ENCODE results near the gene B3GNT9.
A peak's percentile ranks its signal among the peaks of the same experiment; 100 is the strongest.

Gene B3GNT9

GRCh38 chr16:67180166-67180565 is 29.4 kb upstream of the B3GNT9 start:
- no peak for TF ChIP-seq CTCF (IDR thresholded peaks at IDR 0.05; ENCODE audit: insufficient read depth, low read length, missing control alignments)
- CTCF ChIA-PET: no interaction called here
- H3K4me3 ChIP-seq (ENCODE audit: low read depth, low read length): no peak overlapping the region
- no peak for DNase-seq (ENCODE audit: low read depth, low spot score)
- POLR2A ChIA-PET: interaction anchor here (0.6 kb wide), 1 partner anchor 237 kb away, joined by 3 read pairs; no protein-coding TSS in a partner anchor

DNA sequence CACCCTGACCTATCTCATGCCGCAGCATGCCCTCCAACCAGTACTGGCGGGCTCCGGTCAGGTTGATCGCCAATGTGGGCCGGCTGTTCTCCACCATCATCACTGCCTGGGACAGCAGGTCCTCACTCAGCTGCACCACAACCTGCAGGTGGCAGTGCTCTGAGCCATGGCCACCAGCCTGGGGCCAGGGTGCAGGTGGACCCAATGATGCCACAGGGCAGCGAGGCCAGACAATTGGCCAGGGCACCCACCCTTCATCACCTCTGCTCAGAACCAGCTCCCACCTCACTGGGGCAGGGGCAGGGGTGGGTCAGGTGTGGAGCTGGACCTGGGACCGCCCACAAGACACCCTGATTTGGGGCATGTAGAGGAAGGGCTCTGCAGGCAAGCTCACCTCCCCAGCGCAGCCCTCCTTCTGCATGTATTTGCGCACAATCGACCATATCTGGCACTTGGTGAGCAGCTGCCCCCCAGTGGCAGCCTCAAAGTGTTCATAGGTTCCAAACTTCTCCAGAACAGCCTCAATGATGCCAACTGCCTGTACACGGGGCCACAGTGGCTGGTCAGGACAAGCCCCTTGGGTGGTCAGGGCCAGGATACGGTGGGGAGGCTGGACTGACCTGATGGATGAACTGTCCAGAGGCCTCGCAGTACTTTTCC is 28.8 kb upstream of the B3GNT9 start:
- H3K4me3 ChIP-seq (ENCODE audit: low read depth, low read length): no peak overlapping the region
- ChIA-PET POLR2A (interaction anchor here (0.6 kb wide), 1 partner anchor 237 kb away, joined by 3 read pairs; no protein-coding TSS in a partner anchor), CTCF (interaction anchor here (1.2 kb wide), 1 partner anchor 25 kb away, joined by 4 read pairs; no protein-coding TSS in a partner anchor)
- TF ChIP-seq CTCF (IDR thresholded peaks at IDR 0.05; ENCODE audit: insufficient read depth, low read length, missing control alignments): peak; percentile 11
- no peak for DNase-seq (ENCODE audit: low read depth, low spot score)

GRCh38 chr16:67177743-67178699 is 27.2 kb upstream of the B3GNT9 start:
- CTCF ChIA-PET: interaction anchor here (1.4 to 10.1 kb wide), 3 partner anchors 7 to 224 kb away, joined by 5 to 110 read pairs (median 7); partner anchors contain the start of gene MATCAP1
- TF ChIP-seq CTCF (IDR thresholded peaks at IDR 0.05; ENCODE audit: insufficient read depth, low read length, missing control alignments): no peak
- POLR2A ChIA-PET: no interaction called here
- no peak for DNase-seq (ENCODE audit: low read depth, low spot score)
- H3K4me3 ChIP-seq (ENCODE audit: low read depth, low read length): peak overlapping the region; percentile 15

DNA sequence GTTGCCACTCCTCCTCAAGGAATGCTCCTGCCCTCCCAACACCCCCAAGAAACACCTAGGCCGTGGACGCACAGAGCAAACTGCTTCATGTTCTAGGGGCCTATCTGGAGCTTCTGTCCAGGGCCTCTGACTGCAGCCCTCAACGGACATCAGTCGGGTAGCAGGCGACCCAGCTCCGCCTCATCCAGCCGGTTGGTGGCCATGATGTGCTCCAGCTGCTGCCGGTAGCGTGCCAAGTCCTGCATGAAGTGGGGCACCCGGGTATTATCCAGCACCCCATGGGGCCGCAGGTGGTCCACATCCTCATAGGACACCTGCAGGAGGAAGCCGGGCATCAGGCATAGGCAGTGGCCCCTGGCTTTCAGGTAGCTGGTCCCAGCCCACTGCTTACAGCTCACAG is 25.9 kb upstream of the B3GNT9 start:
- DNase-seq (ENCODE audit: low read depth, low spot score): no peak
- no peak for TF ChIP-seq CTCF (IDR thresholded peaks at IDR 0.05; ENCODE audit: insufficient read depth, low read length, missing control alignments)
- ChIA-PET POLR2A (no interaction called here), CTCF (interaction anchor here (1.2 to 10.1 kb wide), 6 partner anchors 8 to 222 kb away, joined by 4 to 110 read pairs (median 7); partner anchors contain the start of genes FBXL8, MATCAP1 and TRADD)
- no peak overlapping the region for H3K4me3 ChIP-seq (ENCODE audit: low read depth, low read length)

GRCh38 chr16:67174706-67175231 is 24.0 kb upstream of the B3GNT9 start:
- ChIA-PET CTCF (interaction anchor here (1.2 to 10.1 kb wide), 7 partner anchors 10 to 221 kb away, joined by 3 to 110 read pairs (median 6); partner anchors contain the start of genes FBXL8, MATCAP1 and TRADD), POLR2A (interaction anchor here (0.9 to 1.3 kb wide), 2 partner anchors 14 to 22 kb away, joined by 3 to 8 read pairs; no protein-coding TSS in a partner anchor)
- TF ChIP-seq CTCF (IDR thresholded peaks at IDR 0.05; ENCODE audit: insufficient read depth, low read length, missing control alignments): no peak
- peak overlapping the region; percentile 56 for H3K4me3 ChIP-seq (ENCODE audit: low read depth, low read length)
- DNase-seq (ENCODE audit: low read depth, low spot score): no peak
